HEK293 (cell line): ENCODE data around the gene TASP1.

Experiments
- CTCF ChIA-PET: fragments of 350-600 bp; formaldehyde crosslinking; extraction: SDS; loops from one replicate; lab custom pipeline; 2021; ENCODE audit warnings: antibody characterized with exemption; lab: Yijun Ruan, JAX
- POLR2A ChIA-PET: fragments of 300-600 bp; formaldehyde crosslinking; extraction: SDS; loops from one replicate; lab custom pipeline; 2020; ENCODE audit warnings: antibody characterized with exemption, inconsistent platforms; lab: Yijun Ruan, JAX
- H3K27ac ChIP-seq: fragments of 200-500 bp; sonication (Bioruptor generic); 2 replicates; pipeline ENCODE4 v1.5.1; 2014; ENCODE audit warnings: low read depth, low read length, control low read depth, inconsistent platforms; ENCODE audit errors: extremely low read depth
- H3K36me3 ChIP-seq, 2 experiments: fragments of 200-500 bp in 1 of 2; sonication (Bioruptor generic) in 1 of 2; 1 replicate in 1 of 2; 2 replicates in 1 of 2; pipeline ENCODE4 v1.5.1; 2014 to 2017; ENCODE audit warnings: inconsistent platforms in 2 of 2, low read length in 2 of 2; ENCODE audit not compliant: control insufficient read depth in 2 of 2, insufficient read depth in 1 of 2
- H3K4me1 ChIP-seq: fragments of 200-500 bp; sonication (Bioruptor generic); 2 replicates; pipeline ENCODE4 v1.5.1; 2014; ENCODE audit warnings: mild to moderate bottlenecking, low read length, inconsistent platforms; ENCODE audit not compliant: control insufficient read depth, insufficient read depth
- H3K4me3 ChIP-seq: 2 replicates; pipeline ENCODE4 v1.5.1; 2011; ENCODE audit warnings: low read depth, mild to moderate bottlenecking, control low read depth, low read length, moderate library complexity
- H3K9me3 ChIP-seq: fragments of 200-500 bp; sonication (Bioruptor generic); 2 replicates; pipeline ENCODE4 v1.5.1; 2014; ENCODE audit warnings: low read depth, low read length, inconsistent platforms; ENCODE audit not compliant: control insufficient read depth, insufficient read depth
- BCL6B ChIP-seq: fragments of 450-650 bp; formaldehyde crosslinking; IDR thresholded peaks from 2 replicates; pipeline ENCODE4 v1.5.1; 2017; ENCODE audit warnings: missing biosample characterization, missing genetic modification characterization
- ZBTB6 ChIP-seq: fragments of 450-650 bp; formaldehyde crosslinking; IDR thresholded peaks from 2 replicates; pipeline ENCODE4 v1.5.1; 2017; ENCODE audit warnings: missing biosample characterization, missing genetic modification characterization
- ZIC2 ChIP-seq: fragments of 450-650 bp; formaldehyde crosslinking; IDR thresholded peaks from 2 replicates; pipeline ENCODE4 v1.5.1; 2016; ENCODE audit warnings: missing biosample characterization, missing genetic modification characterization
- ZNF148 ChIP-seq: fragments of 450-650 bp; formaldehyde crosslinking; IDR thresholded peaks from 2 replicates; pipeline ENCODE4 v1.5.0; 2017; ENCODE audit warnings: missing biosample characterization, missing genetic modification characterization, borderline replicate concordance
- ZNF184 ChIP-seq: fragments of 450-650 bp; IDR thresholded peaks from 2 replicates; pipeline ENCODE4 v1.5.1; 2018; ENCODE audit warnings: missing biosample characterization, mild to moderate bottlenecking, missing genetic modification characterization
- ZNF19 ChIP-seq: fragments of 450-650 bp; formaldehyde crosslinking; IDR thresholded peaks from 2 replicates; pipeline ENCODE4; 2016; ENCODE audit warnings: missing biosample characterization, missing genetic modification characterization, low read depth
- ZNF211 ChIP-seq: fragments of 450-650 bp; formaldehyde crosslinking; IDR thresholded peaks from 2 replicates; pipeline ENCODE4 v1.5.1; 2016; ENCODE audit warnings: low read depth, missing biosample characterization, missing genetic modification characterization
- ZNF549 ChIP-seq: fragments of 450-650 bp; IDR thresholded peaks from 2 replicates; pipeline ENCODE4 v1.5.1; 2018; ENCODE audit warnings: missing biosample characterization, missing genetic modification characterization, mild to moderate bottlenecking, inconsistent platforms, moderate library complexity
- ZNF571 ChIP-seq: fragments of 450-650 bp; formaldehyde crosslinking; IDR thresholded peaks from 2 replicates; pipeline ENCODE4 v1.5.0; 2017; ENCODE audit warnings: missing biosample characterization, missing genetic modification characterization
- ZNF624 ChIP-seq: fragments of 450-650 bp; formaldehyde crosslinking; IDR thresholded peaks from 2 replicates; pipeline ENCODE4 v1.5.1; 2017; ENCODE audit warnings: missing biosample characterization, missing genetic modification characterization
- ZNF629 ChIP-seq: fragments of 450-650 bp; formaldehyde crosslinking; IDR thresholded peaks from 2 replicates; pipeline ENCODE4 v1.5.1; 2017; ENCODE audit warnings: missing biosample characterization, missing genetic modification characterization
- ZNF654 ChIP-seq: fragments of 450-650 bp; formaldehyde crosslinking; IDR thresholded peaks from 2 replicates; pipeline ENCODE4 v1.5.1; 2016; ENCODE audit warnings: low read depth, missing biosample characterization, missing genetic modification characterization
- ZNF843 ChIP-seq: fragments of 450-650 bp; formaldehyde crosslinking; IDR thresholded peaks from 2 replicates; pipeline ENCODE4 v1.5.1; 2016; ENCODE audit warnings: missing biosample characterization, missing genetic modification characterization
- ZSCAN30 ChIP-seq: fragments of 450-650 bp; IDR thresholded peaks from 2 replicates; pipeline ENCODE4 v1.5.1; 2018; ENCODE audit warnings: missing biosample characterization, mild to moderate bottlenecking, missing genetic modification characterization, moderate library complexity
- TF ChIP-seq, protein P1 (sequence below): fragments of 450-650 bp; formaldehyde crosslinking; IDR thresholded peaks from 2 replicates; pipeline ENCODE4 v1.5.1; 2016; ENCODE audit warnings: missing biosample characterization, missing genetic modification characterization, borderline replicate concordance
- TF ChIP-seq, protein P2 (sequence below): fragments of 450-650 bp; formaldehyde crosslinking; conservative IDR thresholded peaks from 2 replicates; pipeline ENCODE4 v1.5.1; 2016; ENCODE audit warnings: low read depth, missing biosample characterization, missing genetic modification characterization

TASP1 gene

GRCh38 chr20:13469262-13469661 is 169.5 kb downstream of the TASP1 start:
- Histone ChIP-seq H3K9me3 (no peaks in the 10 kb centered on the region), H3K36me3 (no peaks in the 10 kb centered on the region), H3K27ac (no peak overlapping the region), H3K4me1 (no peaks in the 10 kb centered on the region), H3K4me3 (no peak overlapping the region)
- no peak for TF ChIP-seq ZNF571 (tag by site-specific recombination)
- TF ChIP-seq, protein P1, sequence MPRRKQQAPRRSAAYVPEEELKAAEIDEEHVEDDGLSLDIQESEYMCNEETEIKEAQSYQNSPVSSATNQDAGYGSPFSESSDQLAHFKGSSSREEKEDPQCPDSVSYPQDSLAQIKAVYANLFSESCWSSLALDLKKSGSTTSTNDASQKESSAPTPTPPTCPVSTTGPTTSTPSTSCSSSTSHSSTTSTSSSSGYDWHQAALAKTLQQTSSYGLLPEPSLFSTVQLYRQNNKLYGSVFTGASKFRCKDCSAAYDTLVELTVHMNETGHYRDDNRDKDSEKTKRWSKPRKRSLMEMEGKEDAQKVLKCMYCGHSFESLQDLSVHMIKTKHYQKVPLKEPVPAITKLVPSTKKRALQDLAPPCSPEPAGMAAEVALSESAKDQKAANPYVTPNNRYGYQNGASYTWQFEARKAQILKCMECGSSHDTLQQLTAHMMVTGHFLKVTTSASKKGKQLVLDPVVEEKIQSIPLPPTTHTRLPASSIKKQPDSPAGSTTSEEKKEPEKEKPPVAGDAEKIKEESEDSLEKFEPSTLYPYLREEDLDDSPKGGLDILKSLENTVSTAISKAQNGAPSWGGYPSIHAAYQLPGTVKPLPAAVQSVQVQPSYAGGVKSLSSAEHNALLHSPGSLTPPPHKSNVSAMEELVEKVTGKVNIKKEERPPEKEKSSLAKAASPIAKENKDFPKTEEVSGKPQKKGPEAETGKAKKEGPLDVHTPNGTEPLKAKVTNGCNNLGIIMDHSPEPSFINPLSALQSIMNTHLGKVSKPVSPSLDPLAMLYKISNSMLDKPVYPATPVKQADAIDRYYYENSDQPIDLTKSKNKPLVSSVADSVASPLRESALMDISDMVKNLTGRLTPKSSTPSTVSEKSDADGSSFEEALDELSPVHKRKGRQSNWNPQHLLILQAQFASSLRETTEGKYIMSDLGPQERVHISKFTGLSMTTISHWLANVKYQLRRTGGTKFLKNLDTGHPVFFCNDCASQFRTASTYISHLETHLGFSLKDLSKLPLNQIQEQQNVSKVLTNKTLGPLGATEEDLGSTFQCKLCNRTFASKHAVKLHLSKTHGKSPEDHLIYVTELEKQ (tag by site-specific recombination) = no peak
- TF ChIP-seq, protein P2, sequence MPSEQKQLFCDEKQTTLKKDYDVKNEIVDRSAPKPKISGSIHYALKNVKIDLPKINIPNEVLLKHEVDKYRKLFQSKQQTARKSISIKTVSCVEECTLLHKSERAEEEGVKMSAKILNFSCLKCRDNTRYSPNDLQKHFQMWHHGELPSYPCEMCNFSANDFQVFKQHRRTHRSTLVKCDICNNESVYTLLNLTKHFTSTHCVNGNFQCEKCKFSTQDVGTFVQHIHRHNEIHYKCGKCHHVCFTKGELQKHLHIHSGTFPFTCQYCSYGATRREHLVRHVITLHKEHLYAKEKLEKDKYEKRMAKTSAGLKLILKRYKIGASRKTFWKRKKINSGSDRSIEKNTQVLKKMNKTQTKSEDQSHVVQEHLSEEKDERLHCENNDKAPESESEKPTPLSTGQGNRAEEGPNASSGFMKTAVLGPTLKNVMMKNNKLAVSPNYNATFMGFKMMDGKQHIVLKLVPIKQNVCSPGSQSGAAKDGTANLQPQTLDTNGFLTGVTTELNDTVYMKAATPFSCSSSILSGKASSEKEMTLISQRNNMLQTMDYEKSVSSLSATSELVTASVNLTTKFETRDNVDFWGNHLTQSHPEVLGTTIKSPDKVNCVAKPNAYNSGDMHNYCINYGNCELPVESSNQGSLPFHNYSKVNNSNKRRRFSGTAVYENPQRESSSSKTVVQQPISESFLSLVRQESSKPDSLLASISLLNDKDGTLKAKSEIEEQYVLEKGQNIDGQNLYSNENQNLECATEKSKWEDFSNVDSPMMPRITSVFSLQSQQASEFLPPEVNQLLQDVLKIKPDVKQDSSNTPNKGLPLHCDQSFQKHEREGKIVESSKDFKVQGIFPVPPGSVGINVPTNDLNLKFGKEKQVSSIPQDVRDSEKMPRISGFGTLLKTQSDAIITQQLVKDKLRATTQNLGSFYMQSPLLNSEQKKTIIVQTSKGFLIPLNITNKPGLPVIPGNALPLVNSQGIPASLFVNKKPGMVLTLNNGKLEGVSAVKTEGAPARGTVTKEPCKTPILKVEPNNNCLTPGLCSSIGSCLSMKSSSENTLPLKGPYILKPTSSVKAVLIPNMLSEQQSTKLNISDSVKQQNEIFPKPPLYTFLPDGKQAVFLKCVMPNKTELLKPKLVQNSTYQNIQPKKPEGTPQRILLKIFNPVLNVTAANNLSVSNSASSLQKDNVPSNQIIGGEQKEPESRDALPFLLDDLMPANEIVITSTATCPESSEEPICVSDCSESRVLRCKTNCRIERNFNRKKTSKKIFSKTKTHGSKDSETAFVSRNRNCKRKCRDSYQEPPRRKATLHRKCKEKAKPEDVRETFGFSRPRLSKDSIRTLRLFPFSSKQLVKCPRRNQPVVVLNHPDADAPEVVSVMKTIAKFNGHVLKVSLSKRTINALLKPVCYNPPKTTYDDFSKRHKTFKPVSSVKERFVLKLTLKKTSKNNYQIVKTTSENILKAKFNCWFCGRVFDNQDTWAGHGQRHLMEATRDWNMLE (tag by site-specific recombination) = no peak
- no peak for TF ChIP-seq ZNF654 (tag by site-specific recombination)
- TF ChIP-seq ZNF624 = no peak
- TF ChIP-seq ZSCAN30 (tag by site-specific recombination) = no peak
- no peak for TF ChIP-seq ZNF211
- TF ChIP-seq ZNF184 = no peak
- TF ChIP-seq ZNF148 = no peak
- TF ChIP-seq ZNF19 = no peak
- TF ChIP-seq ZNF549 = no peak
- no peak for TF ChIP-seq BCL6B (tag by site-specific recombination)
- TF ChIP-seq ZIC2 (tag by site-specific recombination) = no peak
- no peak for TF ChIP-seq ZNF843 (tag by site-specific recombination)
- TF ChIP-seq ZNF629 (tag by site-specific recombination) = no peak
- no peak for TF ChIP-seq ZBTB6 (tag by site-specific recombination)
- CTCF ChIA-PET = interaction anchor here (0.7 kb wide), 2 partner anchors 10 to 146 kb away, joined by 3 read pairs; no protein-coding TSS in a partner anchor
- POLR2A ChIA-PET = interaction anchor here (0.7 kb wide), 1 partner anchor 33 kb away, joined by 4 read pairs; no protein-coding TSS in a partner anchor
